Stimulated activated CD4-positive, alpha-beta T cell treated with anti-CD3 and anti-CD28 coated beads, Interleukin-15, amount 100 ng/mL, for 24 hours (primary cell): ENCODE data around the gene PTPRQ.

ENCODE experiments used
- DNase-seq: peaks from one replicate; pipeline ENCODE4 v3.0.0-alpha.2; 2020

PTPRQ gene

GRCh38 chr12:80707830-80708258 lies 263.8 kb downstream of the PTPRQ start:
- DNase-seq = no peak

DNA sequence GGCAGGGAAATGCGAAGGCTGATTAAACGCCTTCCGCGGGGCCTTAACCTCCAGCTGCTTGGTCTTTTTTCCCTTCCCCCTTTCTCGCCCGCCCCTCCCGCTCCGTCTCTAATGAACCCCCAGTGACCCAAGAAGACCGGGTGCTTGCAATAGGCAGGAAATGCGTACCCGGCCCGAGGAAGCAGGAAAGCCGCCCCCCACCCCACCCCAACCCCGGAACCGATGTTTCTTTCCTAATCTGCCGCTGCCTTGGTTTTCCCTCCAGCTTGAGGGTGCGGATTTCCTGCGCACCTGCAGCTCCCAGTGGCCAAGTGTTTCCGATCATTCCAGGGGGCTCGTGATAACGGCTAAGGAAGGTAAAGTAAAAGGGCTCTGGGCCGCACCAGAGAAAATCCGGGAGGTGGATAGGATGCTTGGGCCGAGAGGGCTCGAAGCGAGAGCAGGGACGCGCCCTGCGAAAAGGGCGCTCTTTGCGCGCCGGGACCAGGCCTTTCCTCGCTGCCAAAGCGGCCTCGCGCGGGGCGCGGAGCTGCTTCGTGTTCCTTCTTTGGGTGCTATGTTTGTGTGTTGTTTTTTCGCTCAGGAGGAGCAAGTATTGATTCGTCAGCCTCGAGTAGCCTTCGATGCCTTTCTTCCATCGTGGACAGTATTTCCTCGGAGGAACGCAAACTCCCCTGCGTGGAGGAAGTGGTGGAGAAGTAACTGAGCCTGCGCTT lies 264.4 kb downstream of the PTPRQ start:
- no peak for DNase-seq

- DNase-seq = no peak
Measured at GRCh38 chr12:80708975-80709328, 264.9 kb downstream of the PTPRQ start.

- no peak for DNase-seq
Measured at GRCh38 chr12:80709811-80710726, 266.0 kb downstream of the PTPRQ start.

DNA sequence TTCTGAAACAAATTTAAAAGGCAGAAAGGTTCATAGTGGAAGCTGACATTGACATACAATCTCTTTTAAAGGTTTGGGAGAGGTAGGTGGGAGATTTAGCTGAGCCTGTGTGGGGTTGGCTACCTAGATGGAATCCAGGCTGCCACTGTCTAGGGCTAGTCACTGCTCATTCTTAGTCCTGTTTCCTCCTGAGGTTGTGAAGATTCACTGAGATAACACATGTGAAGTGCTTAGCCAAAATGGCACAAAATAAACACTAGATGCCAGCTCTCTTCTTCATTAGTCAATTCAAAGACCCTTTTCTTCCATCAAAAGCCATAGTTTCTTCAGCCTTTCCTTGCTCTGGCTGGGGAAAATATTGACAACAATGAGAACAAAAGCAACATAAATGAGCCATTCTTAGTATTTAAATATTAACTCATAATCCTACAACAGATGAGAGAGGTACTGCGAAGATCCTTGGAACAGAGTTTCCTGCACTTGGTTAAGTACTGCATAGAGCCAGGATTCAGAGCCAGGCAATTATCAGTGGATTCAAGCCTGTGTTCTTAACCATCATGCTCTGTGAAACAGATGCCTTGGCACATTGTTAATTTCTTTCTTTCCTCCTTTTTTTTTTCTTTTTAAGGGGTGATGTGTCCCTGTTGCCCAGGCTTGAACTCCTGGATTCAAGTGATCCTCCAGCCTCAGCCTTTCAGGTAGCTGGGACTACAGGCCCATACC lies 266.9 kb downstream of the PTPRQ start:
- DNase-seq = no peak

DNA sequence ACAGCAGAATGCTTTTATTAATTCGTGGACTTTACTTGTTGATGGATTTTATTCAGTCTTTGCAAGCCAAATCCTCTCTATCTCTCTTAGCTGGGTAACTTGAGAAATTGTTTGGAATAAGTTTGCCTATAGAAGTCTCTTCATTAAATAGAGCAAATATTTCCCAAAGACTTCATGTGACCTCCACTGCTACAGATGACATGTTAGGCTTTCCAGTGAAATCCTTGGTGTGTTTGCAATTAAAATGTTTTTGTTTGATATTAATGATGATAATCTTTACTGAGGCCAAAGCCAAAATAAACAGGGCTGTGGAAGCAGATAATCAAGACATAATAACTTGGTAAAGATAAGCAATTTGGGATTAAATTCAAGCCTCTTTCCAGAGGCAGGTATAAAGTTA lies 267.8 kb downstream of the PTPRQ start:
- DNase-seq = no peak

- no peak for DNase-seq
Measured at GRCh38 chr12:80712866-80713265, 268.8 kb downstream of the PTPRQ start.

DNA sequence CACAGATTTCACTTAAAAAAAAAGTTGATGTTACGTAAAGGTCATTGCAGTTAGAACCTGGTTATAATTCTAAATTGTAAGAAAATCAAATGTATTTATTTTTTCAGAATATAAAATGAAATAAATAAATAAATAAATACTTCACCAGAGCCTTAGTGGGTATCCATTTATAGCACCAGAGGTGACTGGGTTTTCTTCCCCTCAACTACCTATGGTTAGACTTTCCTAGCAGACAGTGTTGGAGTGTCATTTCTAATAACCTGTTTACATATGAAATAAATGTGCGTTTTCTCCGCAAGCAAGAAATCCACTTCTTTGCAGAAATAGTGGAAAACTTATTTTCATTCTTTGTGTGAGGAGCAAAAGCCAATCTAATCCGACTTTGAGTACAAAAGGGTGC lies 269.4 kb downstream of the PTPRQ start:
- DNase-seq = no peak

- no peak for DNase-seq
Measured at GRCh38 chr12:80714055-80714454, 270.0 kb downstream of the PTPRQ start.

DNA sequence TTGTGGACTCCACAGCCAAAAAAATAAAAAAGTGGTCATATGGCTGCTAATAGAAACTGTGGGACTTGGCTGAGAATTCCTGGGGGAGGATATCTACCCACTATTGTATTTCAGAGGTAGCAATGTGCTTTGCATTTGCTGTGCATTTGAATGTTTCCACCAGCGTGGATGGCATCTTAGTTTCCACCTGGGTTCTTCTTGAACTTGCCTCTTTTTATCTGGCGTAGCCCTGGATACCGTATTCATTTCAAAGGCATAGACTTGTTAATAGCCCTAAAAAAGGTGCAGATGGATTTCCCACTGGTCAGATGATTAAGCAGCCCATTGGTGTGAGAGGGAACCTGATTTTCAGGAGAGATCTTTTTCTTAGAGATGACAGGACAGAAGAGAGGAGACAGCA lies 270.8 kb downstream of the PTPRQ start:
- DNase-seq = no peak

DNA sequence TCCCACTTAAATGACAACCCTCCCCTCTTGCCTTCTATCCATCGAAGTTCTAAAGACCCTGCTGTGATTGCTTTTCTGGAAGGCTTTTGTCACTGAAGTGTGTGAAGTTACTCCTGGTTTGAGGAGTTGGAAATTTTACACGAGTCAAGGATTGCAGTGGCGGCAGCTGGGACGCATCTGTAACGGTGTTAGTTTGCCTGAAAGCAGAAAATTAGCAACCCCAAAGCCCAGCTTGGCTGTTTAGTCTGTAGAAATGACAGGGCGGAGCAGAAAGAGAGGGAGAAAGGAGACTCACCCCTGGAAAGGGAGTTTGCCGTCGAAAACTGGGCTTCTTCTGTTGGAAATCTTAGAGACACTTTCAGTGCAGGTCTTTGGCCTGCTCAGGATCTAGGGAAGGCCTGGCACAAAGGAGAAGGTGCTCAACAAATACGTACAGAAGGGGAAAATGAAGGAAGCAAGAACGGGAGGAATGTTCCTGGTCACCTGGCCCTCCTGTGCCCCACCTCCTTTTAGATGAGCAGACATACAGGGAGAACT lies 271.7 kb downstream of the PTPRQ start:
- no peak for DNase-seq

- DNase-seq = no peak
Measured at GRCh38 chr12:80716696-80717469, 272.8 kb downstream of the PTPRQ start, which contains the start of gene MYF5. MYF5 (plus strand) TSS chr12:80716912; CDS start chr12:80717064, 152 bp downstream.

GRCh38 chr12:80717856-80718255 lies 273.8 kb downstream of the PTPRQ start:
- no peak for DNase-seq

DNA sequence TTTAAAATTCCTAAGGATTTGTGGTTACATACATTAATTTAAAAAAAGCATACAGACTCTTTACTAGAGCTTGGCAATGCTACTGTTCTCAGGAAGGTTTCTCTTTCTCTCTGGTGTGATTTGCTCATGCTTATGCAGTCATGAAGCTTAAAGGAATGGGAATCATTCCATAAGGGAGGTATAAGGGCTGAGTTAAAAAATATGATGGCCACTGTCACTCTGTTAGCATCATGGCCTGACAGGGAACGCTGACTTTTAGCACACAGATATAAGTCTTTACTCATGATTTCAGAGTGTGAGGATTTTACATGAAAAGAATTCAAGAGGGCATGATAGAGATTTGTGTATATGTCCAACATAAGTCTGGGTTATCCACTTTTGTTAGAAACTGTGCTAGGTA lies 276.5 kb downstream of the PTPRQ start:
- DNase-seq = no peak

- no peak for DNase-seq
Measured at GRCh38 chr12:80721326-80721725, 277.3 kb downstream of the PTPRQ start.
